PFSK-1 (cell line): Measurements from ENCODE around the gene ERBB4.

Experiments used
- FOXP2 ChIP-seq: optimal IDR thresholded peaks from 2 replicates; pipeline ENCODE3; 2011; ENCODE audit warnings: borderline replicate concordance, control low read depth, inconsistent platforms; ENCODE audit not compliant: insufficient read depth; ENCODE audit errors: extremely low read length, extremely low read depth
- POLR2AphosphoS5 ChIP-seq: IDR thresholded peaks from 2 replicates; pipeline ENCODE4 v1.6.1; 2012; ENCODE audit warnings: low read depth, mild to moderate bottlenecking, control low read depth, low read length, moderate library complexity
- SIN3A ChIP-seq: IDR thresholded peaks from 2 replicates; pipeline ENCODE4 v1.6.1; 2012; ENCODE audit warnings: mild to moderate bottlenecking, low read length, moderate library complexity, borderline replicate concordance; ENCODE audit not compliant: insufficient read depth
- TAF1 ChIP-seq: IDR thresholded peaks from 2 replicates; pipeline ENCODE4 v1.6.1; 2012; ENCODE audit warnings: low read length, control low read depth, borderline replicate concordance; ENCODE audit not compliant: insufficient read depth
- TF ChIP-seq, protein P1 (sequence below), 2 experiments: IDR thresholded peaks; 2 replicates each; pipeline versions ENCODE4 v1.6.1 to v1.8.0; 2011 to 2012; ENCODE audit warnings: low read depth in 2 of 2, low read length in 2 of 2, control low read depth in 1 of 2, inconsistent platforms in 1 of 2, mild to moderate bottlenecking in 1 of 2, moderate library complexity in 1 of 2; ENCODE audit not compliant: insufficient read depth in 1 of 2

Gene ERBB4

DNA sequence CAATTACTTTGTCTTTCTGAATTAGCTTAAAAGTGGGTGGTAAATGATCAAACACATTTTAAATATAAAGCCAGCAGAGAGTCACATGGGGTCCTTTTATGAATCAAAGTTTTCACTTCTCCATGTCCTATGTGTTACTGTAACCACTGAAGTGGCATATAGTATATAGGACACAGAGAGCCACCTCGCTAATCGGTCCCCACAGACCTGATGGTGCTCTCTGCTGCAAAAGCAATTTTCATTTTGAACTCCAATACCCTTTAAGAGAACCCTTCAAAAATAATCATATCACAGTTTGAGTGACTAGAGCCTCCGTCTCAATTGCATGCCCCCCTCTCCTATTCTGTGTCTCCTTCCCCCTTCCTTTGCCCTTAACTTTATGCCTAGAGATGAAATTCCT, 272.8 kb downstream of the ERBB4 start:
- TF ChIP-seq FOXP2 (no peak), TAF1 (no peak), POLR2AphosphoS5 (no peak)
- TF ChIP-seq, protein P1, sequence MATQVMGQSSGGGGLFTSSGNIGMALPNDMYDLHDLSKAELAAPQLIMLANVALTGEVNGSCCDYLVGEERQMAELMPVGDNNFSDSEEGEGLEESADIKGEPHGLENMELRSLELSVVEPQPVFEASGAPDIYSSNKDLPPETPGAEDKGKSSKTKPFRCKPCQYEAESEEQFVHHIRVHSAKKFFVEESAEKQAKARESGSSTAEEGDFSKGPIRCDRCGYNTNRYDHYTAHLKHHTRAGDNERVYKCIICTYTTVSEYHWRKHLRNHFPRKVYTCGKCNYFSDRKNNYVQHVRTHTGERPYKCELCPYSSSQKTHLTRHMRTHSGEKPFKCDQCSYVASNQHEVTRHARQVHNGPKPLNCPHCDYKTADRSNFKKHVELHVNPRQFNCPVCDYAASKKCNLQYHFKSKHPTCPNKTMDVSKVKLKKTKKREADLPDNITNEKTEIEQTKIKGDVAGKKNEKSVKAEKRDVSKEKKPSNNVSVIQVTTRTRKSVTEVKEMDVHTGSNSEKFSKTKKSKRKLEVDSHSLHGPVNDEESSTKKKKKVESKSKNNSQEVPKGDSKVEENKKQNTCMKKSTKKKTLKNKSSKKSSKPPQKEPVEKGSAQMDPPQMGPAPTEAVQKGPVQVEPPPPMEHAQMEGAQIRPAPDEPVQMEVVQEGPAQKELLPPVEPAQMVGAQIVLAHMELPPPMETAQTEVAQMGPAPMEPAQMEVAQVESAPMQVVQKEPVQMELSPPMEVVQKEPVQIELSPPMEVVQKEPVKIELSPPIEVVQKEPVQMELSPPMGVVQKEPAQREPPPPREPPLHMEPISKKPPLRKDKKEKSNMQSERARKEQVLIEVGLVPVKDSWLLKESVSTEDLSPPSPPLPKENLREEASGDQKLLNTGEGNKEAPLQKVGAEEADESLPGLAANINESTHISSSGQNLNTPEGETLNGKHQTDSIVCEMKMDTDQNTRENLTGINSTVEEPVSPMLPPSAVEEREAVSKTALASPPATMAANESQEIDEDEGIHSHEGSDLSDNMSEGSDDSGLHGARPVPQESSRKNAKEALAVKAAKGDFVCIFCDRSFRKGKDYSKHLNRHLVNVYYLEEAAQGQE (IDR thresholded peaks at IDR 0.05; ENCODE audit: insufficient read depth in 1 of 2, low read depth in 2 of 2, low read length in 2 of 2): no peak

DNA sequence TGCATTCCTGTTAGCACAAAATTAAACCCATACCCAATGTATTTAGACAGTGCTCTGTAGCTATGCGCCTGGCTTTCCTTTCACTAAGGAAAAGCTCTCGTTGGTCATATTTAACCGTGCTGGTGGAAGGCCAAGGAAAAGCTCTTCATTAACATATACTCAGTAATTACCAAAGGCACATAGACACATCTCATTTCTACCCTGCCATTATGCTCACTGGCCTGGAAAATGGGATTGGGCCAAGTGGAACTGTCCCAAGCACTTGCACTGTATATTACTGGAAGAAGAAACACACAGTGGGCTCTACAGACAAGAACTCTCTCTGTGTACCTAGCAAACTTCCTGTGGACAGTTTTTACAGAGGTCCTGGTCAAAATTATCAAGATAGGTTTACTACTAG, 274.4 kb downstream of the ERBB4 start:
- TF ChIP-seq POLR2AphosphoS5 (no peak), FOXP2 (no peak), TAF1 (no peak), SIN3A (no peak)
- TF ChIP-seq, protein P1 (IDR thresholded peaks at IDR 0.05; ENCODE audit: insufficient read depth in 1 of 2, low read depth in 2 of 2, low read length in 2 of 2): no peak

- TF ChIP-seq TAF1 (no peak), POLR2AphosphoS5 (no peak), FOXP2 (no peak), SIN3A (no peak)
- TF ChIP-seq, protein P1 (IDR thresholded peaks at IDR 0.05; ENCODE audit: insufficient read depth in 1 of 2, low read depth in 2 of 2, low read length in 2 of 2): no peak
These were observed 279.4 kb downstream of the ERBB4 start for GRCh38 chr2:212259226-212259625.

DNA sequence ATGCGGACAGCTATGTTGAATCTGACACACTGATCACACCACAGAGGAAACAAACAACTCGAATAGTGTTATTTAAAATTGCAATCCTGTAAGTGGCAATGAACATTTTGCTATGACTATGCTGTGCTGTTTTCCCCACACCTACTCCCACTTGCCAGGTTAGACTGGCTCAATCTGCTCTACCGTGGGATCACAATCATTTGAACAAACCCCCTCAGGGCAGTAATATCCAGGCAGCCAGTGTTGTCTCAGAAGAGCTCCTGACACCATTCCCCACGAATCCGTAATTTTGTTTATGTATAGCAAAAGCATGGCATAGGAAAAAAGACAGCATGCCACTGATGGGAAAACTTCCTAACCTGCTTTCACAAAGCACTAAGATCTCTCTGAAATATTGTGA, 284.3 kb downstream of the ERBB4 start:
- TF ChIP-seq, protein P1 (IDR thresholded peaks at IDR 0.05; ENCODE audit: insufficient read depth in 1 of 2, low read depth in 2 of 2, low read length in 2 of 2): no peak
- TF ChIP-seq POLR2AphosphoS5 (no peak), TAF1 (no peak), SIN3A (no peak), FOXP2 (no peak)

- TF ChIP-seq SIN3A: no peak
- no peak for TF ChIP-seq TAF1
- TF ChIP-seq, protein P1 (IDR thresholded peaks at IDR 0.05; ENCODE audit: insufficient read depth in 1 of 2, low read depth in 2 of 2, low read length in 2 of 2): no peak
- no peak for TF ChIP-seq POLR2AphosphoS5
- TF ChIP-seq FOXP2: no peak
These were observed 289.2 kb downstream of the ERBB4 start for GRCh38 chr2:212249451-212249850.
